GM18499 (cell line): ENCODE results near the gene XRCC3.

Experiments used
- ATAC-seq: cut with Tn5 transposase; IDR thresholded peaks from one replicate; pipeline ENCODE4 v1.9.1; 2021; ENCODE audit warnings: moderate number of reproducible peaks; ENCODE audit not compliant: insufficient read depth, unreplicated experiment

Gene XRCC3

GRCh38 chr14:103708750-103709187 is 6.5 kb downstream of the XRCC3 start:
- ATAC-seq, result no peak

- ATAC-seq, result no peak
Measured at GRCh38 chr14:103707329-103708263, 7.7 kb downstream of the XRCC3 start.

GRCh38 chr14:103706551-103707328 is 8.5 kb downstream of the XRCC3 start:
- no peak for ATAC-seq

GRCh38 chr14:103705504-103706284 is 9.6 kb downstream of the XRCC3 start:
- ATAC-seq, result no peak

- no peak for ATAC-seq
Measured at GRCh38 chr14:103705118-103705503, 10.1 kb downstream of the XRCC3 start.

GRCh38 chr14:103704708-103705107 is 10.5 kb downstream of the XRCC3 start:
- no peak for ATAC-seq

GRCh38 chr14:103703433-103704385 is 11.5 kb downstream of the XRCC3 start:
- ATAC-seq, result no peak

- no peak for ATAC-seq
Measured at GRCh38 chr14:103702497-103703432, 12.5 kb downstream of the XRCC3 start.

GRCh38 chr14:103702095-103702494 is 13.2 kb downstream of the XRCC3 start:
- ATAC-seq, result no peak

- no peak for ATAC-seq
Measured at GRCh38 chr14:103700753-103701490, 14.3 kb downstream of the XRCC3 start.

GRCh38 chr14:103699901-103700752 is 15.1 kb downstream of the XRCC3 start:
- ATAC-seq, result no peak

GRCh38 chr14:103699261-103699661 is 16.0 kb downstream of the XRCC3 start:
- ATAC-seq, result no peak

GRCh38 chr14:103698380-103699260 is 16.6 kb downstream of the XRCC3 start:
- ATAC-seq, result no peak

- ATAC-seq, result no peak
Measured at GRCh38 chr14:103697603-103698379, 17.5 kb downstream of the XRCC3 start.

GRCh38 chr14:103697206-103697602 is 18.0 kb downstream of the XRCC3 start:
- no peak for ATAC-seq
